Raji (cell line): Measurements from ENCODE around the gene TTC13.

Source experiments
- POLR2A ChIP-seq: IDR thresholded peaks from 2 replicates; pipeline ENCODE4 v1.6.1; 2011; ENCODE audit warnings: low read depth, low read length, control low read depth; ENCODE audit not compliant: insufficient read depth

The TTC13 gene, protein sequence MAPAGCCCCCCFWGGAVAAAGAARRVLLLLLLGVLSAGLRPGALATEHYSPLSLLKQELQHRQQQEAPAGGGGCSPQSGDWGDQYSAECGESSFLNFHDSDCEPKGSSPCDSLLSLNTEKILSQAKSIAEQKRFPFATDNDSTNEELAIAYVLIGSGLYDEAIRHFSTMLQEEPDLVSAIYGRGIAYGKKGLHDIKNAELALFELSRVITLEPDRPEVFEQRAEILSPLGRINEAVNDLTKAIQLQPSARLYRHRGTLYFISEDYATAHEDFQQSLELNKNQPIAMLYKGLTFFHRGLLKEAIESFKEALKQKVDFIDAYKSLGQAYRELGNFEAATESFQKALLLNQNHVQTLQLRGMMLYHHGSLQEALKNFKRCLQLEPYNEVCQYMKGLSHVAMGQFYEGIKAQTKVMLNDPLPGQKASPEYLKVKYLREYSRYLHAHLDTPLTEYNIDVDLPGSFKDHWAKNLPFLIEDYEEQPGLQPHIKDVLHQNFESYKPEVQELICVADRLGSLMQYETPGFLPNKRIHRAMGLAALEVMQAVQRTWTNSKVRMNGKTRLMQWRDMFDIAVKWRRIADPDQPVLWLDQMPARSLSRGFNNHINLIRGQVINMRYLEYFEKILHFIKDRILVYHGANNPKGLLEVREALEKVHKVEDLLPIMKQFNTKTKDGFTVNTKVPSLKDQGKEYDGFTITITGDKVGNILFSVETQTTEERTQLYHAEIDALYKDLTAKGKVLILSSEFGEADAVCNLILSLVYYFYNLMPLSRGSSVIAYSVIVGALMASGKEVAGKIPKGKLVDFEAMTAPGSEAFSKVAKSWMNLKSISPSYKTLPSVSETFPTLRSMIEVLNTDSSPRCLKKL

DNA sequence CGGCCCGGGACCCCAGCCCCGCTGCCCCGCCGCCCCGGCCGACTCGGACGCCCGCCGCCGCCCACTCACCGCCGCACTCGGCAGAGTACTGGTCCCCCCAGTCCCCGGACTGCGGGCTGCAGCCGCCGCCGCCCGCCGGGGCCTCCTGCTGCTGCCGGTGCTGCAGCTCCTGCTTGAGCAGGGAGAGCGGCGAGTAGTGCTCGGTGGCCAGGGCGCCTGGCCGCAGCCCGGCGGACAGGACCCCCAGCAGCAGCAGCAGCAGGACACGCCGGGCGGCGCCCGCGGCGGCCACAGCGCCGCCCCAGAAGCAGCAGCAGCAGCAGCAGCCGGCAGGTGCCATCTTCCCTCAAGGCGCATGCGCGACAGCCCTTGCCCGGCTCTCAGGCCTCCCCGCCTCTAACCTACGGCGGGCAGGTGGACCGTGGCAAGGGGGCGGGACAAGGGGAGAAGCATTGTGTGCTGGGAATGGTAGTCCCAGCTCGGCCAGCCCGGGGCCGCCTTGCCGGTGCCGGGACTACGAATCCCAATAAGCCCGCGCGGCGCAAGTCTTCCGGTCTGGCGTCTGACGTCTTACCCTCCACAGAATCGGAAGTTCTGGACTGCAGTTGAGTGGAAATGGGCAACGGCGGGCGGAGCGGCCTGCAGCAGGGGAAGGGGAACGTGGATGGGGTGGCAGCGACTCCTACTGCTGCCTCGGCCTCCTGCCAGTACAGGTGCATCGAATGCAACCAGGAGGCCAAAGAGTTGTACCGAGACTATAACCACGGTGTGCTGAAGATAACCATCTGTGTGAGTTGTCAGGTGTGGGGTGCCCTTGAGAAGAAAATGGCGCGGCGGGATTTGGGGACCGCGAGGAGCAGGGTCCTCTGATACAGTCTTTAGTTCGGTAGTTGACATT, at the start of gene TTC13, which contains the start of gene ARV1:
Gene TTC13, minus strand, starts transcription at position 371 of the 898 bp plus-strand sequence. Its CDS starts 31 bp downstream, at position 340.
Gene ARV1, plus strand, starts transcription at position 604 of the 898 bp plus-strand sequence. Its CDS starts 12 bp downstream, at position 616.
- TF ChIP-seq POLR2A: peak; percentile 85

DNA sequence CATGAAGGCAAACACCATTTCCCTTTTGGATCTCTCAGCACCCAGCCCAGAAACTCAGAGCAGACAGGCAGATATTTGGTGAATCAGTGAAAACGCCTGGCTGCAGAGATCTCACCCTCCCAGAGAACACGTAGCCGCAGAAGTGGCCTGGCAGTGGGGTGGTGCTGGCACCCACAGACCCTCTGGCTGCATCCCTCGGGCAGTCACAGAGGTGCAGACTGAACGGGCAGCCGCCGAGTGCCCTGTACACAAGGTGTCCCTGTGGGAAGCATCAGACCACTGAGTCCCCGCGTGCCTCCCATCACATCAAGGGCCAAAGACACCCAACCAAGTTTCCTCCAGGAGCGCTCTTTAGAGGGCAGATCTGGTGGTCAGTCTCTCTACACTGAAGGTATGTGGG, 49.3 kb upstream of the TTC13 start:
- TF ChIP-seq POLR2A: no peak

DNA sequence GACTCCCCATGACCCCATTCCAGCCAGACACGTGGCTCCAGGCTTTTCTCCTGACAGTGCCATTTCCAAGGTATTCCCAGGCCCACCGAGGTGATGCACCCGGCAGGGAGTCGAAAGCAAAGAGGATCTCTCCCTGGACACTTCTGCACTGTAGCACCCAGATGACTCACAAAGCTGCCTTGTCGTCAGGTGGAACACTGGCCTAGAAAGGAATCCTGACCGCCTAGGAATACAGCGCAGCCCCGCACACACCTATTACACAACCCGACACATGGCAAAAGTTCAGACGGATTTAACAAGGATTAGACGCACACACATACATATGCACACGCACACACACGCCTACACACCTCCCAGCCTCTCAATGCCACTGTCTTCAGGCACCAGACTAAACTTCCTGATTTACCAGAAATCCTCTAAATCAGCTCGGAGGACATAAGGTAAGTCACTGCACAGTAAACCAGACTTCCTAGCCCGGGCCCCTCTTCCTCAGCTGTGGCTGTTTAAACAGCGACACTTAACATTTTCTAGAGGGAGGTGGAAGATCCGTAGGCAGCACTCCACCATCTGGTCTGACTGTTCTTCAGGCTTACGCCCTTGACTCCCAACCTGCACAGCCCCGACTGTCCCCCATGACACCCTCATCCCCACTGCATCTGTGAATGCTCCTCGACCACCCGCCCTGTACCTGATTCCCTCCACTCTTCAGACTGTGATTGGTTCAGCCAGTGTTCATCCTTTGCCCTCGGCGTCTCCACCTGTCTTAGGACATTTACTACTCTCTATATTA, 48.7 kb upstream of the TTC13 start:
- no peak for TF ChIP-seq POLR2A

DNA sequence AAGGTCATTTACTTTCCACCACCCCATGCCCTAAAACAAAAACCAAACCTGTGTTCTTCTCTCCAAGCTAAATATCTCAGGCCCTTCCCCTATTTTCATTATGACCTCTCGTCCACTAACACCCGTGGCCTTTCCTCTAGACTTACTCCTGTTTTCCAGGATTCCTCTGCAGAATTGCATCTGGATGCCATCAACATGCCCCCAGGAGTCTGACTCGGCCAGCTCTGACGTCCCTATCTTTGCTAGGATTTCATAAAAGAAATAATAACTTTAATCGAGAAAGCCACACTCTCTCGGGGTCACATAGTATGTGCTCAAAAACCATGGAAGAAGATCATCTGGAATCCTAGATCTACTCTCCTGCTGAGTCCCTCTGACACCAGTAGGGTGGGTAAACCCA, 47.9 kb upstream of the TTC13 start:
- TF ChIP-seq POLR2A: no peak

DNA sequence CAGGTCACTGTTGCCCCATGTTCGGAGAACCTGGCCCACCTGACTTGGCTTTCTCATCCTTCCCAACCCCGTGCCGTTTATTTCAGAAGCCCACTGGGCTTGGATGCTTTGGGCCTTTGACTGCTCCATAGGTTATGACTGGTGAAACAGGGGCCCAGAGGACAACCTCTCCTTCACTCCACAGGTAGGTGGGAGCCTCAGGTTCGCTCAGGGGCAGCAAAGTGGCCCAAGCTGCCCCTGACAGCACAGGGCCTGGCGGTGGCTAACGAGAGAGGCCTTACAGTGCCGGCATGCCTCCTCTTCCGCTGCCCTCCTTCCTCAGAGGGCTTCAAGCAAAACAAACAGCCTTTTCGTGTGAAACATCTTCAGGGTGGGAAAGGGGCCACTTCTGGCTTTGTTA, 44.5 kb upstream of the TTC13 start:
- no peak for TF ChIP-seq POLR2A

DNA sequence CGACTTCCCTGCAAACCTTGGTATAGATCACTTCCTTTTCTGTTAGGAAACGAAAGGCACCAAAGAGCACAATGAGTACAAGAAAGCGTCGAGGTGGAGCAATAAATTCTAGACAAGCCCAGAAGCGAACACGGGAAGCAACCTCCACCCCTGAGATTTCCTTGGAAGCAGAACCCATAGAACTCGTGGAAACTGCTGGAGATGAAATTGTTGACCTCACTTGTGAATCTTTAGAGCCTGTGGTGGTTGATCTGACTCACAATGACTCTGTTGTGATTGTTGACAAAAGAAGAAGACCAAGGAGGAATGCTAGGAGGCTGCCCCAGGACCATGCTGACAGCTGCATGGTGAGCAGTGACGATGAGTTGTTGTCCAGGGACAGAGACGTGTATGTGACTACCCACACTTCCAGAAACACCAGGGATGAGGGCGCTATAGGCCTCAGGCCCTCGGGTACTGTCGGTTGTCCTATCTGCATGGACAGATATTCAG, 42.9 kb upstream of the TTC13 start:
- no peak for TF ChIP-seq POLR2A

DNA sequence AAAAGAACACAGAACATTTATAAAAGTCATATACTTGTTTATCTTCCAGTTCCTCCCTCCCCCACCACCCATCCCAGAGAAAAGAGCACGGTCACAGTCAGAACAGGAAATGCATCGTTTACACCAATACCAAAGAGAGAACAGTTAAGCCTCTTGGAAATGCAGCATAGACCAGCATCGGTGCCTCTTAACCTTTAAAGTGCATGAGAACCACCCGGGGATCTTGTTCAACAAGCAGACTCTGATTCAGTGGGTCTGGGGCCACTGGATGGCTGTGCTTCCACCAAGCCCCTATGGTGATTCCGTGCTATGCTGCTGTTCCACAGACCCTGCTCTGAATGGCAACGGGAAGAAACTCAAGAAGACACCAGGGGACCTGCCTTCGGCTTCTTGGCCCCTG, 42.2 kb upstream of the TTC13 start:
- no peak for TF ChIP-seq POLR2A

- TF ChIP-seq POLR2A: no peak
Measured at GRCh38 chr1:231020139-231020601, 41.5 kb upstream of the TTC13 start.

DNA sequence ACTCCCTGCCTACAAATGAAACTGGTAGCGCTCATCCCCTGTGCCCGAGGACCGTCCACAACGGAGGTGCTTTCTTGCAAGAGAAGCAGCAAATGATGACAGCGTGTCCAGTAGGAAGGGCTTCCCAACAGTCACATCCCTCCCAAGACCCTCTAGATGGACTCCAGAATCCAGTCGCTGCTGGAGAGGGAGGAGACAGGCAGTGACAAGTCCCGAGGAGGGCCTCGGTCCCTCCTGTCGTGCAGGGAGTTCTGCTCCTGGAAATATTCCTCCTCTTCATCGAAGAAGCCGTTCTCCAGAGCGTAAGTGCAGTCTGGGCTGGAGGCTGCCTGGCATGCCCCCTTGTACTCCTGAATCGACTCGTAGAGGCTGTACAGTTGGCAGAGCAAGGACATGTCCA, 41.0 kb upstream of the TTC13 start:
- no peak for TF ChIP-seq POLR2A

GRCh38 chr1:231016966-231017365, 38.3 kb upstream of the TTC13 start:
- TF ChIP-seq POLR2A: no peak

- TF ChIP-seq POLR2A: no peak
Measured at GRCh38 chr1:231016234-231016633, 37.6 kb upstream of the TTC13 start.

GRCh38 chr1:231013391-231014015, 34.8 kb upstream of the TTC13 start:
- no peak for TF ChIP-seq POLR2A

DNA sequence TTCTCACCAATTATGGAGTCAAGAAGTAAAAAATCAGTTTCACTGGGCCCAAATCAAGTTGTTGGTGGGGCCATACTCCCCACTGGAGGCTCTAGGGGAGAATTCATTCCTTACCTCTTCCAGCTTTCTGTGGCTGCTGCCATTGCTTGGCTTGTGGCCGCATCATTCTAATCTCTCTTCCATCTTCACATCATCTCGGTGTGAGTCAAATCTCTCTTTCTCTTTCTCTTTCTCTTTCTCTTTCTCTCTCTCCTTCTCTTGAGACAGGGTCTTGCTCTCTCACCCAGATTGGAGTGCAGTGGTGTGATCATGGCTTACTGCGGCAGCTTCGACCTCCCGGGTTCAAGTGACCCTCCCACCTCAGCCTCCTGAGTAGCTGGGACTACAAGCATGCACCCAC, 33.3 kb upstream of the TTC13 start:
- TF ChIP-seq POLR2A: no peak
